Hepatocyte (in vitro differentiated cells): Measurements from ENCODE around the gene BRCA1. TPM values are rescaled to one million over a fixed set of nuclear protein-coding genes. Genes with fewer than 3 reads are reported as not detected.
"Not testable (repeated sequence)": the region's sequence is repeated elsewhere in the genome, so short reads cannot be mapped to it uniquely, and the experiment has no call there.

Source experiments
- DNase-seq: peaks from one replicate; pipeline ENCODE4 v3.0.0-alpha.2; 2016; ENCODE audit warnings: low spot score
- H2AFZ ChIP-seq: fragments of 200-600 bp; sonication (generic); 2 replicates; pipeline ENCODE4 v1.6.0; 2016; ENCODE audit warnings: antibody characterized with exemption, mild to moderate bottlenecking
- H3K27ac ChIP-seq: fragments of 200-600 bp; sonication (generic); 2 replicates; pipeline ENCODE4 v1.5.1; 2016; ENCODE audit warnings: mild to moderate bottlenecking
- H3K27me3 ChIP-seq: fragments of 200-600 bp; sonication (generic); 2 replicates; pipeline ENCODE4 v1.6.1; 2016
- H3K36me3 ChIP-seq: fragments of 200-600 bp; sonication (generic); replicated peaks from 2 replicates; pipeline ENCODE4 v1.5.1; 2016; ENCODE audit warnings: low read depth; ENCODE audit not compliant: insufficient read depth
- H3K4me1 ChIP-seq: fragments of 200-600 bp; sonication (generic); 2 replicates; pipeline ENCODE4 v1.5.1; 2016; ENCODE audit warnings: mild to moderate bottlenecking, moderate library complexity; ENCODE audit not compliant: insufficient read depth
- H3K4me2 ChIP-seq: fragments of 200-600 bp; sonication (generic); 2 replicates; pipeline ENCODE4 v1.6.0; 2016
- H3K4me3 ChIP-seq: fragments of 200-600 bp; sonication (generic); 2 replicates; pipeline ENCODE4 v1.5.1; 2016; ENCODE audit warnings: mild to moderate bottlenecking
- H3K79me2 ChIP-seq: fragments of 200-600 bp; sonication (generic); 2 replicates; pipeline ENCODE4 v1.6.0; 2017; ENCODE audit warnings: mild to moderate bottlenecking
- H3K9me2 ChIP-seq: fragments of 200-600 bp; sonication (generic); replicated peaks from 2 replicates; pipeline ENCODE4 v1.6.0; 2017; ENCODE audit warnings: mild to moderate bottlenecking; ENCODE audit not compliant: insufficient read depth
- H3K9me3 ChIP-seq: fragments of 200-600 bp; sonication (generic); 2 replicates; pipeline ENCODE4 v1.5.1; 2016; ENCODE audit warnings: low read depth, mild to moderate bottlenecking
- H4K20me1 ChIP-seq: fragments of 200-600 bp; sonication (generic); 2 replicates; pipeline ENCODE4 v1.6.0; 2016; ENCODE audit warnings: mild to moderate bottlenecking; ENCODE audit not compliant: insufficient read depth, poor library complexity, severe bottlenecking
- CTCF ChIP-seq: fragments of 200-600 bp; sonication (generic); IDR thresholded peaks from 2 replicates; pipeline ENCODE4 v1.5.1; 2016; ENCODE audit warnings: antibody characterized with exemption, mild to moderate bottlenecking; ENCODE audit not compliant: poor library complexity
- EZH2 ChIP-seq: fragments of 200-600 bp; sonication (generic); IDR thresholded peaks from 2 replicates; pipeline ENCODE4 v1.6.1; 2016; ENCODE audit warnings: antibody characterized with exemption, mild to moderate bottlenecking, borderline replicate concordance
- EZH2phosphoT487 ChIP-seq: fragments of 200-600 bp; sonication (generic); IDR thresholded peaks from one replicate; pipeline ENCODE4 v1.6.1; 2018; ENCODE audit warnings: antibody characterized with exemption, mild to moderate bottlenecking, low read depth, moderate library complexity; ENCODE audit not compliant: unreplicated experiment, severe bottlenecking
- WGBS: methylation state at CpG from one replicate; pipeline ENCODE4 v1.1.6; 2016; ENCODE audit warnings: low lambda C conversion rate; ENCODE audit errors: missing lambda C conversion rate; 5-methylcytosine and 5-hydroxymethylcytosine counted together
- polyA plus RNA-seq: library from polyadenylated mRNA; unstranded; fragments of >200 nt; fragmentation: Nextera tagmentation; extraction: Ambion mirVana; gene quantifications from 2 replicates; pipeline ENCODE4 v1.2.1, GENCODE V29; 2016
- total RNA-seq: library from RNA; depleted of rRNA; stranded (reverse); fragments of >200 nt; gene quantifications from 2 replicates; pipeline ENCODE4 v1.2.3, GENCODE V29; 2014

The BRCA1 gene
- total and polyA plus RNA-seq, 2 experiments from 2014 or later, result 7.0 to 8.0 TPM

GRCh38 chr17:43105146-43105545 is 20.0 kb downstream of the BRCA1 start:
- Histone ChIP-seq H3K79me2 (no peaks in the 10 kb centered on the region), H3K9me3 (no peaks in the 10 kb centered on the region), H3K36me3 (no peaks in the 10 kb centered on the region), H3K9me2 (no peaks in the 10 kb centered on the region), H3K27ac (no peak overlapping the region), H4K20me1 (no peaks in the 10 kb centered on the region), H3K27me3 (no peaks in the 10 kb centered on the region), H2AFZ (no peak overlapping the region), H3K4me2 (no peak overlapping the region), H3K4me1 (no peaks in the 10 kb centered on the region), H3K4me3 (no peak overlapping the region)
- TF ChIP-seq CTCF, result no peak
- no peak for TF ChIP-seq EZH2
- TF ChIP-seq EZH2phosphoT487, result no peak
- DNase-seq, result no peak

GRCh38 chr17:43104665-43105064 is 20.5 kb downstream of the BRCA1 start:
- WGBS, result 86% methylated on average over 3 of the region's 3 CpGs
- no peaks in the 10 kb centered on the region for H3K9me2 ChIP-seq

GRCh38 chr17:43095364-43095763 is 29.8 kb downstream of the BRCA1 start:
- H4K20me1 ChIP-seq, H3K36me3 ChIP-seq, H2AFZ ChIP-seq, H3K4me2 ChIP-seq, H3K27me3 ChIP-seq, H3K4me1 ChIP-seq, DNase-seq, H3K27ac ChIP-seq, H3K9me3 ChIP-seq, H3K9me2 ChIP-seq, H3K4me3 ChIP-seq, H3K79me2 ChIP-seq: not testable (repeated sequence)
- WGBS, result 89% methylated on average over 5 of the region's 5 CpGs

More at GRCh38 chr17:43104665-43105064, 20.5 kb downstream of the BRCA1 start:
- Histone ChIP-seq H4K20me1 (no peaks in the 10 kb centered on the region), H3K27me3 (no peaks in the 10 kb centered on the region), H3K27ac (no peak overlapping the region), H3K4me2 (no peak overlapping the region), H3K4me3 (no peak overlapping the region), H3K9me3 (no peaks in the 10 kb centered on the region), H3K79me2 (no peaks in the 10 kb centered on the region), H3K36me3 (no peaks in the 10 kb centered on the region), H2AFZ (no peak overlapping the region), H3K4me1 (no peaks in the 10 kb centered on the region)
- TF ChIP-seq EZH2 (no peak), EZH2phosphoT487 (no peak)
- DNase-seq, result no peak

- Histone ChIP-seq H4K20me1 (no peaks in the 10 kb centered on the region), H2AFZ (no peak overlapping the region), H3K79me2 (no peaks in the 10 kb centered on the region), H3K36me3 (no peaks in the 10 kb centered on the region), H3K9me3 (no peaks in the 10 kb centered on the region), H3K4me2 (no peak overlapping the region), H3K4me1 (no peaks in the 10 kb centered on the region), H3K4me3 (no peak overlapping the region), H3K9me2 (no peaks in the 10 kb centered on the region), H3K27me3 (no peaks in the 10 kb centered on the region), H3K27ac (no peak overlapping the region)
- WGBS, result 93% methylated on average over 4 of the region's 4 CpGs
- no peak for TF ChIP-seq EZH2
- no peak for TF ChIP-seq CTCF
- no peak for TF ChIP-seq EZH2phosphoT487
- DNase-seq, result no peak
These were observed 30.9 kb downstream of the BRCA1 start for GRCh38 chr17:43094129-43094835.
